ENCODE measurements around the gene ANXA11.
"Not testable (repeated sequence)": the region's sequence is repeated elsewhere in the genome, so short reads cannot be mapped to it uniquely, and the experiment has no call there.

ANXA11 gene

GRCh38 chr10:80165173-80165572 is 40.2 kb downstream of the ANXA11 start:
- no peak for ATAC-seq

- no peak for ATAC-seq
Observed at GRCh38 chr10:80164596-80164995, 40.7 kb downstream of the ANXA11 start.

GRCh38 chr10:80163741-80164341 is 41.5 kb downstream of the ANXA11 start:
- ATAC-seq: no peak

DNA sequence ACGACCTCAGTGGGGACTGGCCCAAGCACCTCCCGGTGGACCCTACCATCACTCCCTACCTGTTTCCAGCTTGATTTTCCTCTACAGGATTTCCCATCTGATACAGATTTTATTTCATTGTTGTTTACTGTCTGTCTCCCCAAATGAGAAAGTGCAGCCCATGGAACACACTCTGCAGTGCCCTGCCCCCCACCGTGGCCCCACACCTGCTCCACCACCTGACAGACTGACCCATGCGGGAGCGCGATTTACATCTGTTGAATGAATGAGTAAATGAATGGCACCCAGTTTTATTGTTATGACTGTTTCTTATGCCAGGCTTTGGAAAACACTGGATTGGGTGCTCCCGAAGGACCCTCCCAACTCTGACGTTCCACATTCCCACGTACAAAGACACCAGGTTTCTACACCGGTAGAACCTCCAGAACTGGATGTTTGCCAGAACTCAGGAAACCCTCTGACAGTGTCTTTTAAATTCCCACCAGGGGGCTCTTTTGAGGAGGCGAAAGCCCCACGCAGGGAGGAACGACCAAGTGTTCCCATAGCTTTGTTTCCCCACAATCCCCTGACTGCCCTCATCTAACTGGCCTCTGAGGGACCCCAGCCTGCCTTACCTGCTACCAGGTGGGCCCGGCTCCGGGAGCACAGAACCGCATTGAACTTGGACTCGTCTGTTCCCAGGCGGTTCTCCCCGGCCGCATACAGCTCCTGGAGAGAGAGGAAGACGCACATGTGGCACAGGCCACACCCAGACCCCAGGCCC is 43.8 kb downstream of the ANXA11 start:
- no peak for ATAC-seq

DNA sequence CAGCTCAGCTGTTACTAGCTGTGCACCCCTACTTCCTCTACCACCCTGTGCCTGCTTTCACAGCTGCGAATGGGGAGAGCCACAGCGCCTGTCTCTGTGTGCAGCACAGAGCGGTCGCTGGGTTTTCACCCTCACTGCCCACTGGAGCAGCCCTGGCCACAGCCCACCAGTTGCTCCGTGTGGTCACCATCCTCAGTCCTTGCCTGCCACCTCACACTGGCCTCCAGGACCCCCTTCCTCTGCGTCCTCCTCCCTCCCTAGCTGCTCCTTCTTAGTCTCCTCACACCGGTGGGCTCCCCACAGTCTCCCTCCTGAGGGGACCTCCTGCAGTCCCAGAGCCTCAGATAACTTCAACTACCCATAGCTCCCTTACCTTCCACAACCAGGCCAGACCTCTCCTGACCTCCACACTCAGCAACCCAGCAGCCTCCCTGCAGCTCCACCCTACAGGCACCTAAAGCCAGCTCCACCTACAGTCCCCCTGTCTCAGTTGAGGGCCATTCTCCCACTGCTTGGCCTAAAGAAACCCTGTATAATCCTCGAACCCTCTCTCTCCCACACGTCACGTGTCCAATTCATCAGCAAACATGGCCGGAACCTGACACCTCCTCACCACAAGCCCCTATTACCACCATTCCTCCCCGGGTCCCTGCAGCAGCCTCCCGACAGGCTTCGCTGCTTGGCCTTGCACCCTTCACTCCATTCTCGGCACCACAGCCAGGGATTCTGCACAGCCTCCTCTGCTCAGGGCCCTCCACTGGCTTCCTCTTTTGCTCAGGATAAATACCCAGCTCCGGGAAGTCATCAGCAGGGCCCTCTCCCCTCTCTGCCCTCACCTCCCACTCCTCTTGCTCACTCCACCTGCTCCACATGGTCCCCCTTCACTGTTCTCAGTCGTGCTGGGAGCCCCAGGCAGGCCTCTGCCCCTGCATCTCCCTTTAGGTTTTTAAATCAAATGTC is 44.7 kb downstream of the ANXA11 start:
- no peak for ATAC-seq

DNA sequence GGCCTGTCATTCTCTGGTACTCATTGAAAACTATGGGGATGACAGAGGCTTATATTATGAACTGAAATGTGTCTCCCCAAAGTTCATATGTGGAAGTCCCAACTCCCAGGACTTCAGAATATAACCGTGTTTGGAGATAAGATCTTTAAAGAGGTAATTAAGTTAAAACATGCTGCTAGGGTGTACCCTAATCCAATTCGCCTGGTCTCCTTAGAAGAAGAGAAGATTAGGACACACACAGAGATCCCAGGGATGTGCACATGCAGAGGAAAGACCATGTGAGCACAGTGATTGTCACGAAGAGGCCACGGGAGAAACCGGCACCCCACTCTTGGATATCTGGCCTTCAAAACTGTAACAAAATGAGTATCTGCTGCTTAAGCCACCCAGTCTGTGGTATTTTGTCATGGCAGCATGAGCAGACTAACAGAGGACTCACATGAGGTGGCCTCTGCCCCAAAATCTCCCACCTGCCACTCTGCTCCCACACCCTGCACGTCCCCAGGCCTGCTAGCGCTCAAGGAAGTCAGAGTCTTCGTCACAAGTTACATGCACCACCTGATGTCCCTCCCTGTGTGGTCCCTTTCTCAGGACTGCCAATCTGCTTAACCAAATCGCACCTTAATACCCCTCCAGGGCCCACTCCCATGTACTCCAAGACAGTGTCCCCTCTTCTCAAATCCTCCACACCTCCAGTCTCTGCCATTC is 46.0 kb downstream of the ANXA11 start:
- ATAC-seq: no peak

GRCh38 chr10:80158598-80159127 is 46.7 kb downstream of the ANXA11 start:
- ATAC-seq: no peak

- no peak for ATAC-seq
Observed at GRCh38 chr10:80158126-80158525, 47.2 kb downstream of the ANXA11 start.

- no peak for ATAC-seq
Observed at GRCh38 chr10:80157561-80157960, 47.8 kb downstream of the ANXA11 start.

DNA sequence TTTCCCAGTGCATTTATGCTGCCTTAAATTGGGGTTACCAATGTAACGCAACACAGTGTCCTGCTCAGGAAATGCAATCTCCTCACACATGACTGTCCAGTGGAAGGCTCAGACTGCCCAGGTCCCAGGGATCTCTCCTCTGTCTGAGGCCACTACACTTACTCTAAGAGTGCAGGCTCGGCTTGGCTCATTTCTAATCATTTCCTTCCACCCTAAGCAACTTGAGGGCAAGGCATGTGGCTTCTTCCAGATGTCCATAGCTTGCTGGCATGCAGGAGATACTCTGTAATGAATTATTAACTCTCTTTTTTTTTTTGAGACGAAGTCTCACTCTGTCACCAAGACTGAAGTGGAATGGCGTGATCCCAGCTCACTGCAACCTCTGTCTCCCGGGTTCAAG is 49.1 kb downstream of the ANXA11 start:
- no peak for ATAC-seq

DNA sequence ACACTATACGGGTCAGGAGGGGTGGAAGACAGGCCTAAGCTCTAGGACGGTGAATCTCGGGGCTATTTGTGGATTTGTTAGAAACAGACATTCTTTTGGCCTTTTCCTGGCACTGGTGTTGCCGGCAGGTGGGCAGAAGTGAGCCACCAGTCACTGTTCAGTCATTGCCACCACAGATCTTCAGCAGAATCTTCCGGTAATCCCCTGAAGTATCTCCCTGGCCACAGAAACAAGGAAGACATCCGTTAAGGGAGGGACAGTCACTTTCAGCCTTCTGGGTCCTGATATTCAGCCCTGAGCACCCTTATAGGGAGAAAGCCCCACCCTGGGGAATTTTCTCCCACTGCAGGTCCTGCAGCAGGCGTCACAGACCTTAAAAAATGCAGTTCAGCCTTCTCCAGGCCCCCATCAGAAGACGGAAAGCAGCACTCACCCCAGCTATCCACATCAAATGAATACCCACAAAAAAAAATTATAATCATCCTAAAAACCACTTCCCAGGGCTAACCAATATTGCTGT is 49.6 kb downstream of the ANXA11 start:
- no peak for ATAC-seq

DNA sequence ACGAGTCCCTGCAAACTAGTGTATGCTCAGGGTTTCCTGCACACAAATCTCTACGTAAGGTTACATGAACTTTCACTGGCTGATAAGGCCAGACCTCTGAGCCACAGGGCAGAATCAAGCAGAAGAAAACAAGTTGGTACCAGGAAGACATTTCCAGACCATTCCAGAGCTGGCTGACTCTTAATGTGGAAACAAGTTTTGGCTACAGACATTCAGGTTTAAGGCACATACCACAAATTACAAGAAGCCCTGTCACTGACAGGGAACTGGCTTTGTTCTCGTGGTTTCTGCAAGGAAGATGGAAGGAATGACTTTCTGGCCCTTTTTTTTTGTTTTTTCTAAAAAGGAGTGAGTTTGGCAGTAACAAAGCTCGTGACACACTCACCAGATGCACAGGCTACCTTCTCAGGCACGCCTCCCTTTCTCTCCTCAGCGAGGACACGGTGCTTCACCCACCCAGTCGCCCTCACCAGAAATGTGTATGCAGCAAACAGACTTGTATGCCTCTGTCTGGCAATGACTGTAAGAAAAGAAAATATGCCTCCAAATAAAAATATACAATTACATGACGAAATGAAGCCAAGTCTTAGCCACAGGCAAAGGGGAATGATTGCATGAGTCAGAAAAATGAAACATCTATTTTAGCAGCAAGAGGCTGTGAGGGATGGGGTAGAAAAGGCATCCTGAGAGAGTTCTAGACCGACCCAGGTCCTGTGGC is 50.2 kb downstream of the ANXA11 start:
- ATAC-seq: no peak

DNA sequence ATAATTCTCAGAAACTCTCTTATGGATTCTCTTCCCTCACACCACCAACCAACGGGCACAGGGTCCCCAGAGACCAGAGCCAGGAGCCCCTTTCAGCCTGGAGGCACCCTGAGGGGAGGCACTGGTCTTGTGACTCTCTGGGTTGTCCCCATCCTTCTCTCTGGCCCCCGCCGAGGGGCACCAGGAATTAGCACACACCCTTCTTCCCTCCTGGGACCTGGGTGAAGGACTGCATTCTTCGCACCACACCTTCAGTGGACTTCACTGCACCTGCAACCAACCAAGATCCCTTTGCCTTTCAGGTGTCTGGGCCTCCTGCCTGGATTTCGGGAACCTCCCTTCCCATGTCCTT is 50.7 kb downstream of the ANXA11 start:
- ATAC-seq: no peak

GRCh38 chr10:80153460-80153859 is 51.9 kb downstream of the ANXA11 start:
- ATAC-seq: no peak

DNA sequence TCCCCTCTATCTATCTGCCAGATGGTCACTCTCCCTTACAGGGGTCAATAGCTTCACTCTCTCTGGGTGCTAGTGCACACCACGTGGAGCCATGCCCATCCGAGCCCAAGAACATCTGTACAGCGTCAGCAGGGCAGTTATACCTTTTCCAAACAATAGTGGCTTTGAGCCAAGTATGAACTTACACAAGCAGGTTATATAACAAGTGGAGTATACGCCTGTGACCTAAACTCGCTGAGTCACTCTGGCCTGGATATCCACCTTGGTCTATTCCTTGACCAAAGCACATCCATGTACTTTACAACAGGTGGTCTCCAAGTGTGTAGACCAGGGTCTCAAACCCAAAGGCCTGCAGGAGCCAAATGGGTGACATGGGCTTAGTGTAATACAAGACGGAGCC is 52.5 kb downstream of the ANXA11 start:
- ATAC-seq: no peak

DNA sequence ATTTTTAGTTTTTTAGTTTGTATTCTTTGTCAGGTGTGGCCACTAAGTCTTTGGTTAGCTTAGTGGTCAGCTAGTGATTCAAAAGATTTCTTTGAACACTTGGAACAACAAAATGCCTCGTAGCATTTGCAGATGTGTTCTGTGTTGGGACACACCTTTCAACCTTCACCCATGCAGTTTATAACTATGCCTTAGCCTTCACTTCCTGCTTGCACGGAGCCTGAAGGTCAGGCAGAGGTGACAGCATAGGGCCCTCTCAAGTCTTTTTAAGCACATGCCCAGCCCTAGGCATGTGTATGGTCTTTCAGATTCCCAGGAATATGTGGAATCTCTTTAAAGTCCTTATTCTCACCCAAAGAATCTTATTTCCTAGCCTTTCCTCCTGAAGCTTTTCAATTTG is 55.2 kb downstream of the ANXA11 start:
- ATAC-seq: no peak

- no peak for ATAC-seq
Observed at GRCh38 chr10:80149123-80149522, 56.2 kb downstream of the ANXA11 start.

GRCh38 chr10:80148166-80148805 is 57.1 kb downstream of the ANXA11 start:
- no peak for ATAC-seq

- no peak for ATAC-seq
Observed at GRCh38 chr10:80146918-80147317, 58.4 kb downstream of the ANXA11 start.

GRCh38 chr10:80145406-80146308 is 59.7 kb downstream of the ANXA11 start:
- ATAC-seq: not testable (repeated sequence)

Measured in activated CD4-positive, CD25-positive, alpha-beta regulatory T cell treated with anti-CD3 and anti-CD28 coated beads, Interleukin-2, amount 50 U/mL, for 24 hours (primary cell).